SK-MEL-5 (cell line): Measurements from ENCODE around the gene KHDC1. TPM values are rescaled to one million over a fixed set of nuclear protein-coding genes. Genes with fewer than 3 reads are reported as not detected.
"Not testable (repeated sequence)": the region's sequence is repeated elsewhere in the genome, so short reads cannot be mapped to it uniquely, and the experiment has no call there.

Source experiments
- DNase-seq: peaks from one replicate; pipeline ENCODE4 v3.0.0-alpha.2; 2016; ENCODE audit warnings: low read depth, low spot score
- in situ Hi-C: cut with HindIII; loops from 2 replicates; pipeline ENCODE4 v1.10.0; 2016; ENCODE audit warnings: low sequenced_read_pairs, high pct_unique_total_duplicates, low pct_unique_long_range_greater_than_20kb
- total RNA-seq: library from RNA; depleted of rRNA; stranded (reverse); fragments of >200 nt; shearing (Covaris generic); gene quantifications from 2 replicates; pipeline ENCODE4 v1.2.3, GENCODE V29; 2014

The KHDC1 gene
- total RNA-seq, 1 experiment from 2014 or later: not detected

DNA sequence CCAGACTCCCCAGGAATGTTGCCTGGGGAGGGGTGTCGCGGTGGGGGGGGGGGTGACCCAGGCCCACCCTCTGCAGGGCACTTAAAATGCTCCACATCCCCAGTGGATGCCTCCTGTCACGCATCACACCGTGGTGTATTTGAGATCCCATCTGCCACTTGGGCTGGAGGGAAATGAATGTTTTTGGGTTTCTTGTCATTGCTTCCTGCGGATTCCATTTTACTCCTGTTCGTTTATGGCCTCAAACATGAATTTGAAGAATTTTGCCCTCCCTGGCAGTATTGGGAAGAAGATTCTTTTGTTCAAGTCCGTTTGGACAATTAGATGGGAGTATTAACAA lies 544 bp upstream of the KHDC1 start:
- DNase-seq: no peak
- in situ Hi-C loops: no loop called here

- DNase-seq: no peak
- in situ Hi-C loops: no loop called here
Measured at GRCh38 chr6:73258721-73259120, 4.3 kb downstream of the KHDC1 start.

GRCh38 chr6:73254323-73254722 lies 8.7 kb downstream of the KHDC1 start:
- DNase-seq, in situ Hi-C loops: not testable (repeated sequence)

GRCh38 chr6:73252703-73253102 lies 10.3 kb downstream of the KHDC1 start:
- no peak for DNase-seq
- in situ Hi-C loops: no loop called here

DNA sequence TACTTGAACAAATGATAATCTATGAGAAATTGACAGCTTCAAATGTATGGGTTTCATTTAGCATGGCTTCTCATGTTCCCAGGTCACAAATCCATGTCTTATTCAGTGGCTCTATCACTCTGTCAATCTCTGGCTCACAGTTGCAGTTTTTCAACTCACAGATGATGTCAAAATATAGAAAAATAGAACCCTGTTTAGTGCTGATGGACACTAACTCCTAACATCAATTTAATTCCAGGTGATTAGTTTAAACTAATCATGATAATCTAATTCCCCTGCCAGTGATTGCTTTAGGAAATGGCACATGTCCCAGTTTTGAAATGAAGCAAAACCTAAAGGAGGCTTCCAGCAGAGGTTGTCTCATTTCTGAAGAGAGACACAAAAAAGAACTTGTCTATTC lies 13.0 kb downstream of the KHDC1 start:
- in situ Hi-C loops: no loop called here

DNA sequence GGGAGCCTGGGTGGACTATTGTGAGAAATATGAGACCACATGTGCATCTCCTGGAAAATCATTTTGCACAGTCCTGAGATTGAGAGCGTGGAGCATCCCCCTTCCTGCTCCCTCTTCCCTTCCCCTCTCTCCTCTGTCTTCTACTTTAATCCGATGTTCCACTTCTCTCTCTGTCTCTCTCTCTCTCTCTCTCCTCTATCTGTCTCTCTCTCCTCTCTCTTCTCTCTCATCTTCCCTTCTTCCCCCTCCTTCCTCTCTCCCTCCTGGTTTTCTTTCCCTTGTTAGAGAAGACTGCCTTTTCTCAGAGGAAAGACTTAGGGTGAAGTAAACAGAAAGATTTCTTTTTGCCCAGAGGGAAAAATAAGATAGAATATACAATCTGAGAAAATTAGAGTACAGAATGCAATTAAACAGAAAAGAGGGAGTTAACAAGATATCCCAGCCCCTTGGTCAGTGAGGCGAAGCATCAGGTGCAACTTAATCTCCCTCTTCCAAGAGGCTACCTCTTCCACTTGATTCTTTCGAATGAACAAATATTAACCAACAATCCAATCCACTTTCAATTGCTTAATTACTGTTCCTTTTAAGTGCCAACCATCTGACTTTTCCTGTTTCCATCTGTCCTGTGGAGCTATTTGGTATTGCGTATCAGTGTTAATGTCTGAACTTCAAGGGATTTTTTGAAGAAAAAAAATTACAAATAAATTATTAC lies 14.6 kb downstream of the KHDC1 start:
- DNase-seq: no peak
- in situ Hi-C loops: no loop called here

More for the DNA sequence above, 13.0 kb downstream of the KHDC1 start:
- no peak for DNase-seq

DNA sequence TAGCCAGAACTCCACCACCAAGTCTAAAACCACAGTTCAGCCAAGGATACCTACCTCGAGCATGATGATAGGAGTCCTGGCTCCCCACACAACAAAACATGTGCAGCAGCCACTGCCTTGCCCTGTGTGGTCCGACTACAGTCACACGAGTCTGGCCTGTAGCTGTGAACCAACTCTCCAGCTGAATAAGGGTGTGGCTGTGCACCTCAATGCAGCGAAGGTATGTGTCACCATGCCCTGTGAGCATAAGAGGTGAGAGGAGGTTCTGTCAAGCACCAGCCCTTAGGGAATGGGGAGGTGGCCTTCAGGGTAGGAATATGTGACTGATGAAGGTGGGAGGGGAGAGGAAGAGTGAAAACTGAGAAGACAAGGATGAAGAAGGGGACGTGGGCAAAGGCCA lies 21.0 kb downstream of the KHDC1 start:
- DNase-seq: no peak
- in situ Hi-C loops: no loop called here

DNA sequence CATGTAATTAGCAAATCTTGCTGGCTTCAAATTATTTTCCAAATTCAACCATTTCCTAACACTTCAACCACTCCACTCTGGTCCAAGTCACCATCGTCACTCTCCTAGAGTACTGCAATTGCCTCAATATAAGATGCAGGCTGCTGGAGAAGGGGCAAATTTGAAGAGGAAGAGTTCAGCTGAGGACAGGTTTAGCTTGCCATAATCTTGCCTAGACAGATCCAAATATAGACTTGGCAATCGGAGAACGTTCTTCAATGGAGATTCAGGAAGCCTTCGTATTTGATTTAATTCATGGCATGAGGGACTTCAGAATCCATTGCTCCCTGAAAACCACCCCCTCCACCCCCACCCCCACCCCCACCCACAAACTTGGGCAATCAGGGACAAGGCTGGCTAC lies 22.3 kb downstream of the KHDC1 start:
- in situ Hi-C loops: no loop called here
- DNase-seq: no peak

- DNase-seq: no peak
- in situ Hi-C loops: no loop called here
Measured at GRCh38 chr6:73236144-73236750, 26.7 kb downstream of the KHDC1 start.

DNA sequence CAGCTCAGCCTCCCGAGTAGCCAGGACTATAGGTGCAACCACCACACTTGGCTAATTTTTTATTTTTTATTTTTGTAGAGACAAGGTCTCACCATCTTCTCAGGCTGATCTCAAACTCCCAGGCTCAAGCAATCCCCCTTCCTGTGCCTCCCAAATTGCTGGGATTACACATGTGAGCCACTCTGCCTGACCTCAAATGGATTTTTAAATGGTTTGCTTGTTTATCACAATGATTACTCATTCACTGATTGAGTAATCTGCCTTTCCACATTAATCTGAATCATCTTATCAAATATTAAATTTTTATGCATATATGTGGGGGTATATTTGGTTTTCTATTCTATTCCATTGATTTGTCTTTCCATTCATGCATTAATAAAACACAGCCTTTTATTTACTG lies 28.3 kb downstream of the KHDC1 start:
- DNase-seq: no peak
- in situ Hi-C loops: no loop called here

DNA sequence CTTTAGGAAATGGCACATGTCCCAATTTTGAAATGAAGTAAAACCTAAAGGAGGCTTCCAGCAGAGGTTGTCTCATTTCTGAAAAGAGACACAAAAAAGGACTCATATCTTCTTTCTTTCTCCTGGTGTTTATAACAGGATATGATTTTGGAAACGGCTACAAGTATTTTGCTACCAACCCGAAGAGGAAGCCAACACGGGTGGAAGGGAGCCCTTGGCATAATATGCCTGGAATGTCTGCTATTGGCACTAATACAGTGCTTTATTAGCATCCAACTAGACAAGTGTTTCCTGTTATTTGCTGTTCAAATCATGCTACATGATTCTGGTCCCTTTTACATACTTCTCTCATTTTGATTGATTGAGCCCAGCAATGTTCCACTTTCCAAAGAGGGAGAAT lies 29.0 kb downstream of the KHDC1 start:
- in situ Hi-C loops, DNase-seq: not testable (repeated sequence)

DNA sequence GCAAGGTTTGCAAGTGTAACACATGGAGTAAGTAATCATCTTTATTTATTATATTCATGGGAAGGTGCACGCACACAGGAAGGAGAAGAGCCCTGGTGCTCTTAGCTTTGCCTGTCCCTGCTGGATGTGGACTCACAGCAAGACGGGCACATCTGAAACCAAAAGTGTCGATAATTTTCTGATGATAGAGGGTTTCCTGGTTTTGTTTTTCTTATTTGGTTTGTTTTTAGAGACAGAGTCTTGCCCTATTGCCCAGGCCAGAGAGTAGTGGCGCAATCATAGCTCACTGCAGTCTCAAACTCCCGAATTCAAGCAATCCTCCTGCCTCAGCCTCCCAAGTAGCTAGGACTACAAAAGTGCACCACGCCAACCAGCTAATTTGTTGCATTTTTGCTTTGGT lies 29.9 kb downstream of the KHDC1 start:
- in situ Hi-C loops: no loop called here

GRCh38 chr6:73231986-73232391 lies 31.0 kb downstream of the KHDC1 start:
- no peak for DNase-seq
- in situ Hi-C loops: no loop called here

More for the DNA sequence above, 29.9 kb downstream of the KHDC1 start:
- DNase-seq: no peak

DNA sequence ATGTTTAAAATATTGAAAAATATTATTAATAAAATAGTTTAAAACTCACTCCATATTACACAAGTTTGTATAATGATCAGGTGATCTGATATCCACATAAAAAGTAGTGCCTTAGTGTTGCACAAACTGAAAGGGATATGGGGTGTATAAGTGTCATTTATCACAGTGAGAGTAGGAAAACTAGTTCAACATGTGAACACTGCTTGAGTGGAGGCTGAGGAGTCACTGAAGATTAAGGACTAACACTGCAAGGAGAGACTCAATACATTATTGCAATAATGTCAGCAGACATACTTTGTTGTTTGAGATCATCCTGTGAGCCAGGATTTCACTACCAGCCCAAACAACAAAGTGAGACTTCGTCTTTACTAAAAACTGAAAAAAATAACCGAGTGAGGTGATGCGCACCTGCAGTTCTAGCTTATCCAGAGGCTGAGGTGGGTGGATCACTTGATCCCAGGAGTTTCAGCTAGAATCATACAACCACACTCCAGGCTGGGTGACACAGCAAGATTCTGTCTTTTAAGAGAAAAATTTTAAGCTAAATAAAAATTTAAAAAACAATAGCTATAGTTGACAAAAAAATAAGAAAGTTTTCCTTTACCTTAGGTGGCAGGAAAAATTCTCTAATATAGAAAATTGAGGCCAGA lies 35.3 kb downstream of the KHDC1 start:
- DNase-seq: no peak
- in situ Hi-C loops: no loop called here

- in situ Hi-C loops: no loop called here
- no peak for DNase-seq
Measured at GRCh38 chr6:73225396-73225795, 37.6 kb downstream of the KHDC1 start, which contains the start of gene KHDC1L. Gene KHDC1L, minus strand, starts transcription at chr6:73225496. Its CDS starts 88 bp downstream, at chr6:73225408.

DNA sequence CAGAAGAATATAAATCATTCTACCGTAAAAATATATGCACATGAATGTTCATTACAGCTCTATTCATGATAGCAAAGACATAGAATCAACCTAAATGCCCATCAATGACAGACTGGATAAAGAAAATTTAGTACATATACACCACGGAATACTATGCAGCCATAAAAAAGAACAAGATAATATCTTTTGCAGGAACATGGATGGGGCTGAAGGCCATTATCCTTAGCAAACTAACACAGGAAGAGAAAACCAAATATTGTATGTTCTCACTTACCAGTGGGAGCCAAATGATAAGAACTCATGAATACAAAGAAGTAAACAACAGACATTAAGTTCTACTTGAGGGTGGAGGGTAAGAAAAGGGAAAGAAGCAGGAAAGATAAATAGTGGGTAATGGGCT lies 46.1 kb downstream of the KHDC1 start:
- in situ Hi-C loops: no loop called here

DNA sequence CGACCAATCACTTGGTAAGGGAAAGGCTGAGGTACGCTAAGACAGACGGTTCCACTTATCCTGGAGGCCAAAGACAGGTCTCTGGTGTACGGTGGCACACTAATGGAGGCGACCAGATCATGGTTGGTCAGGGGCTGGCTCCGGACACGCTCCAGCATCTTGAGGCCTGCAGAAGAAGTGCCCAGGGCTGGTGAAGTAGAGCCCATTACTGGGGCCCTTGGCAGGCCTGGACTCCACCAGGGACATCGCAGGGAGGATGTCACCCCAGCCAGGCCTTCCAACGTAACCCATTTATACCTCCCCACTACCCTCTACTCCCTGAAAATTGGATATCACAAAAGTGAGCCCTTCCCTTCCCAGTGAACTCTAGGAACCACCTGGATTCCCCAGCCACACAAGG lies 53.9 kb downstream of the KHDC1 start:
- in situ Hi-C loops: no loop called here
- no peak for DNase-seq

More for the DNA sequence above, 46.1 kb downstream of the KHDC1 start:
- DNase-seq: no peak

- DNase-seq: no peak
Measured at GRCh38 chr6:73207221-73207837, 55.7 kb downstream of the KHDC1 start.

More at GRCh38 chr6:73207221-73207837, 55.7 kb downstream of the KHDC1 start:
- in situ Hi-C loops: no loop called here
